Adrenal gland (tissue), 5 donors: ENCODE data around the gene SNRNP27.

Experiments used
- CTCF ChIP-seq, 6 experiments: fragments of 450-650 bp in 4 of 6; fragments of 200-600 bp in 2 of 6; sonication (generic) in 1 of 6; IDR thresholded peaks; 1 replicate in 5 of 6; 2 replicates in 1 of 6; pipeline versions ENCODE4 v1.5.1 to v1.8.0; 2016 to 2021; ENCODE audit warnings: antibody characterized with exemption in 6 of 6, mild to moderate bottlenecking in 2 of 6, moderate library complexity in 1 of 6
- POLR2A ChIP-seq, 2 donors: fragments of 450-650 bp; IDR thresholded peaks; one replicate each; pipeline ENCODE4 v1.6.1; 2017; ENCODE audit warnings: antibody characterized with exemption in 2 of 2, mild to moderate bottlenecking in 2 of 2, moderate library complexity in 1 of 2
- donor health status: DM: no; HTN: no; CAD: no.

GRCh38 chr2:69933254-69933828 is 39.6 kb downstream of the SNRNP27 start:
- no peak for TF ChIP-seq CTCF (IDR thresholded peaks at IDR 0.05)
- TF ChIP-seq POLR2A (IDR thresholded peaks at IDR 0.05) = no peak
